ENCODE results near the gene RNU2-1.
"Not testable (repeated sequence)": the region's sequence is repeated elsewhere in the genome, so short reads cannot be mapped to it uniquely, and the experiment has no call there.

- TF ChIP-seq CTCF, POLR2A, POLR2AphosphoS5 (IDR thresholded peaks at IDR 0.05): not testable (repeated sequence)
These were observed 5.8 kb upstream of the RNU2-1 start for GRCh38 chr17:43239597-43239996.
